HG03045 (cell line): ENCODE data around the gene MEIS2.

Experiments used
- ATAC-seq: cut with Tn5 transposase; IDR thresholded peaks from one replicate; pipeline ENCODE4 v1.9.1; 2021; ENCODE audit warnings: mild to moderate bottlenecking, moderate library complexity; ENCODE audit not compliant: unreplicated experiment

MEIS2 gene

GRCh38 chr15:37041836-37042235 is 58.5 kb downstream of the MEIS2 start:
- ATAC-seq: no peak

GRCh38 chr15:37041042-37041441 is 59.3 kb downstream of the MEIS2 start:
- no peak for ATAC-seq

GRCh38 chr15:37040072-37040742 is 60.1 kb downstream of the MEIS2 start:
- ATAC-seq: no peak

GRCh38 chr15:37038716-37039106 is 61.6 kb downstream of the MEIS2 start:
- ATAC-seq: no peak

- ATAC-seq: no peak
Measured at GRCh38 chr15:37037850-37038715, 62.3 kb downstream of the MEIS2 start.

GRCh38 chr15:37037071-37037655 is 63.2 kb downstream of the MEIS2 start:
- no peak for ATAC-seq

GRCh38 chr15:37034835-37035748 is 65.3 kb downstream of the MEIS2 start:
- ATAC-seq: no peak

- no peak for ATAC-seq
Measured at GRCh38 chr15:37034392-37034791, 66.0 kb downstream of the MEIS2 start.

GRCh38 chr15:37032091-37032775 is 68.1 kb downstream of the MEIS2 start:
- ATAC-seq: no peak

- no peak for ATAC-seq
Measured at GRCh38 chr15:37031198-37031597, 69.2 kb downstream of the MEIS2 start.

- ATAC-seq: no peak
Measured at GRCh38 chr15:37028625-37029296, 71.6 kb downstream of the MEIS2 start.

- no peak for ATAC-seq
Measured at GRCh38 chr15:37020852-37021251, 79.5 kb downstream of the MEIS2 start.

- no peak for ATAC-seq
Measured at GRCh38 chr15:37019479-37020433, 80.6 kb downstream of the MEIS2 start.

- ATAC-seq: no peak
Measured at GRCh38 chr15:37017031-37017625, 83.2 kb downstream of the MEIS2 start.

- ATAC-seq: no peak
Measured at GRCh38 chr15:37016231-37016630, 84.1 kb downstream of the MEIS2 start.

- no peak for ATAC-seq
Measured at GRCh38 chr15:37015451-37015850, 84.9 kb downstream of the MEIS2 start.

- no peak for ATAC-seq
Measured at GRCh38 chr15:37015035-37015434, 85.3 kb downstream of the MEIS2 start.

- ATAC-seq: no peak
Measured at GRCh38 chr15:37014566-37014965, 85.8 kb downstream of the MEIS2 start.
